ENCODE data around the gene RERG. TPM values are rescaled to one million over a fixed set of nuclear protein-coding genes. Genes with fewer than 3 reads are reported as not detected.

Gene RERG
- polyA plus RNA-seq, 1 experiment: 0.12 TPM

DNA sequence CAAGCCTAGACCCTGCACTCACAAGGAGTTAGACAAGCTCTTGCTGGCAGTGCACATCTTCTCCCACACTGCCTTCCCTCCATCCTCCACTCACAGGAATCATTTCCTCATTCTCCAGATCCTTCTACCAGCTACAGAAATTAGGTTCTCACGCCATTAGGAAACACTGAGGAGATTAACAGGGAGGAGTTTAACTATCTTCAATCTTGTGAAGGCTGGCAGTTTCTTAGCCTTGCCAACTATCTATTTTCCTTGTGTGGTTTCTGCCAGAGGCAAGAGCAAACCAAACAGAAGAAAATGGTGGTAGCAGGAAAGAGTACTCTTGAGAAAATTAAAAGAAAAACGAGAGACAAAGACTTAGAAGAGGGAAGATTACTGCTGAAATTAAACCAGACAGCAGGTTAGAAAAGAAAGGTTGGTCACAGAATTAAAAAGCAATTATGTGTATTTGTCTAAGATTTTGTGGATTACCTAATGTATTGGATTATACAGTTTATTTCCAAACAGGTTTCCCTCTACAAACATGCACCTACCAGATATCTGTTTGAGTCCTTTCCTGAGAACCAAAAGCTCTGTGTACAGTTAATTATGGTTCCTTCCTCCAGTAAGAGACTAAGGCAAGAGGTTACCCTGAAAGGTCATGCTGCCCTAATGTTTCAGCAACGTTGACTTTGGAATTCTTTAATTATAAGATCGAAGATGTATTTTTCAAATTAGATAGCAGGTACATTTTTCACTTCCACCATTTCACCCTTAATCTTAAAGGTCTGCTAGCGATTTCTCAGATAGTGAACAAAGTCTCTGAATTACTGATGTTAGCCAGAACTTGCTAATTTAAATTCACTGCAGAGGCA lies 5.0 kb downstream of the RERG start:
- no peak overlapping the region for H3K4me3 ChIP-seq (ENCODE audit: low read depth, low read length)
- TF ChIP-seq, protein P1, sequence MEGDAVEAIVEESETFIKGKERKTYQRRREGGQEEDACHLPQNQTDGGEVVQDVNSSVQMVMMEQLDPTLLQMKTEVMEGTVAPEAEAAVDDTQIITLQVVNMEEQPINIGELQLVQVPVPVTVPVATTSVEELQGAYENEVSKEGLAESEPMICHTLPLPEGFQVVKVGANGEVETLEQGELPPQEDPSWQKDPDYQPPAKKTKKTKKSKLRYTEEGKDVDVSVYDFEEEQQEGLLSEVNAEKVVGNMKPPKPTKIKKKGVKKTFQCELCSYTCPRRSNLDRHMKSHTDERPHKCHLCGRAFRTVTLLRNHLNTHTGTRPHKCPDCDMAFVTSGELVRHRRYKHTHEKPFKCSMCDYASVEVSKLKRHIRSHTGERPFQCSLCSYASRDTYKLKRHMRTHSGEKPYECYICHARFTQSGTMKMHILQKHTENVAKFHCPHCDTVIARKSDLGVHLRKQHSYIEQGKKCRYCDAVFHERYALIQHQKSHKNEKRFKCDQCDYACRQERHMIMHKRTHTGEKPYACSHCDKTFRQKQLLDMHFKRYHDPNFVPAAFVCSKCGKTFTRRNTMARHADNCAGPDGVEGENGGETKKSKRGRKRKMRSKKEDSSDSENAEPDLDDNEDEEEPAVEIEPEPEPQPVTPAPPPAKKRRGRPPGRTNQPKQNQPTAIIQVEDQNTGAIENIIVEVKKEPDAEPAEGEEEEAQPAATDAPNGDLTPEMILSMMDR (IDR thresholded peaks at IDR 0.05; ENCODE audit: low read depth, low read length): no peak
- no peak for DNase-seq (ENCODE audit: low read depth, low spot score)
- H3K27ac ChIP-seq (ENCODE audit: low read depth, low read length): no peak overlapping the region
- no peaks in the 10 kb centered on the region for H3K27me3 ChIP-seq (ENCODE audit: control insufficient read depth, insufficient read depth, low read length)
- H3K9me3 ChIP-seq (ENCODE audit: control insufficient read depth, insufficient read depth, low read length): no peaks in the 10 kb centered on the region
- ChIA-PET POLR2A (no interaction called here), CTCF (interaction anchor here (1.3 kb wide), 1 partner anchor 60 kb away, joined by 4 read pairs; no protein-coding TSS in a partner anchor)

DNA sequence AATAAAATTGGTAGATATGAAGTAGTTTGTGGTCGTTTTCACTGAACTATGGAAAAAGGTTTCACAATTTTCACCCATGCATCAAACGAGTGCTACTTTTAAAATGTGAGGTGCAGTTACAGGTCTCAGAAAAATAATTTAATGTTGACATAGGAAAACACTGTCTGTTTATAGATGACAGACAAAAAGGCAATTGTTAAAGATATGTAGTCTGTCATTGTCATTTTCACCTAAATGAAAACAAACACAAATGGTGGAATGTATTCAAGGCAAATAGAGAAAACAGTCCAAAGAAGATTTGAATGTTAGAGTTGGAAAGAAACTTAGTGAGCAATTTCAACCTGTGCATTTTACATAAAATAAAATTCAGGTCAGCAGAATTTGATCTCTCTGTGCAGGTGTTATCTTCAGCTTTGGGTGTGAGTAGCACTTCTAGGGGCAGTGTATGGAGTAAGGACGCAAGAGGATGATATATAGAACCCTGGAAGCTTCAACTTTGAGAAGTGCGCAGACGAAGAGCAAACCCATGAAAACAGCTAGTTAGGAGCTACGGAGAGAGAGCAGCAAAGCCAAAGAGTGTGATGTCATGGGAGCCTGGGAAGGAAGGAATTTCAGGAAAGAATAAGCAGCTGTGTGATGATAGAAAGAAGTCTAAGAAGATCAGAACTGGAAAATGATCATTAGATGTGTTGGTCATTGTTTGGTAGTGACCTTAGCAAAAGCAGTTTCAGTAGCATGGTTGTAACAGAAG lies 6.2 kb downstream of the RERG start:
- TF ChIP-seq, protein P1 (IDR thresholded peaks at IDR 0.05; ENCODE audit: low read depth, low read length): no peak
- no peak overlapping the region for H3K27ac ChIP-seq (ENCODE audit: low read depth, low read length)
- no peaks in the 10 kb centered on the region for H3K9me3 ChIP-seq (ENCODE audit: control insufficient read depth, insufficient read depth, low read length)
- DNase-seq (ENCODE audit: low read depth, low spot score): no peak
- ChIA-PET CTCF (interaction anchor here (1.3 kb wide), 1 partner anchor 61 kb away, joined by 4 read pairs; no protein-coding TSS in a partner anchor), POLR2A (no interaction called here)
- no peaks in the 10 kb centered on the region for H3K27me3 ChIP-seq (ENCODE audit: control insufficient read depth, insufficient read depth, low read length)
- no peak overlapping the region for H3K4me3 ChIP-seq (ENCODE audit: low read depth, low read length)

DNA sequence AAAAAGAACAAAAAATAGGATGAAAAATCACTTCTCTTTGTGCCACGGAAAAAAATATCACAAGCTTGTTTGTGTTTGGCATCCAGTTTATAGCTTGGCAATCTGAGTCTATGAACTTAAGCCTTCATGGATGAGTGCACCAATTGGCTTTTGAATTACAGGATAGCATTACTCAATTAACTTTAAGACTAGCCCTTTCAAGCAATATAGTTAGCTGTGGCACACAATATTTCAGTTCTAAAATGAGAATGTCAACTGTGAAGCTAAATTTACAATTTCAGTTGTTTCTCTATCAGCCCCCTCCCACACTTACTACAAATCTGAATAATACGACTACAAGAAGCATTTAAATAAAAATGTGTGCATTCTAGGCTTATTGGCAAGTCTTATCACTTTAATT lies 8.3 kb downstream of the RERG start:
- no peak overlapping the region for H3K27ac ChIP-seq (ENCODE audit: low read depth, low read length)
- CTCF ChIA-PET: interaction anchor here (1.9 kb wide), 1 partner anchor 8 kb away, joined by 12 read pairs; the partner anchor contains the start of gene RERG
- POLR2A ChIA-PET: no interaction called here

DNA sequence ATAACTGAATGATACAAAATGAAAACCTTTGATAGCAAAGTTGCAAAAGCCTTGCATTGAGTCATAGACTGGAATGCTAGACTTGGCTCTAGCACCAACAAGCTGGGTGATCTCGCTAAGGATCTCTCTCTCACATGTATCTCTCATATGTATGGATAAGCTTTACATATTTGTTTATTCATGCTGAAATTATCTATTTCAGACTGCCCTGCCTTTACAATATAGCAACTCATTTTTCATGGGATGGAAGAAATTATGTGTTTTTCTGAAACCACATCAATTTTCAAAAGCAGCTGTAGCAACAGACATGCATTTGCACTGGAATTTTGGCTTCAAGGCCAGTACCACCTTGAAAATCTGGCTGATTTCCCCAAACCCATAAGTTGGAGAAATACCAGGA lies 11.4 kb downstream of the RERG start:
- Histone ChIP-seq H3K27me3 (ENCODE audit: control insufficient read depth, insufficient read depth, low read length) (no peaks in the 10 kb centered on the region), H3K4me3 (ENCODE audit: low read depth, low read length) (no peak overlapping the region), H3K9me3 (ENCODE audit: control insufficient read depth, insufficient read depth, low read length) (no peaks in the 10 kb centered on the region), H3K27ac (ENCODE audit: low read depth, low read length) (no peak overlapping the region)
- POLR2A ChIA-PET: no interaction called here
- TF ChIP-seq, protein P1 (IDR thresholded peaks at IDR 0.05; ENCODE audit: low read depth, low read length): no peak
- CTCF ChIA-PET: interaction anchor here (0.8 to 2.1 kb wide), 2 partner anchors 12 to 52 kb away, joined by 3 to 12 read pairs; partner anchors contain the start of gene RERG
- DNase-seq (ENCODE audit: low read depth, low spot score): no peak

More for the DNA sequence above, 8.3 kb downstream of the RERG start:
- TF ChIP-seq, protein P1 (IDR thresholded peaks at IDR 0.05; ENCODE audit: low read depth, low read length): no peak
- no peak for DNase-seq (ENCODE audit: low read depth, low spot score)
- no peak overlapping the region for H3K4me3 ChIP-seq (ENCODE audit: low read depth, low read length)
- H3K9me3 ChIP-seq (ENCODE audit: control insufficient read depth, insufficient read depth, low read length): no peaks in the 10 kb centered on the region
- no peaks in the 10 kb centered on the region for H3K27me3 ChIP-seq (ENCODE audit: control insufficient read depth, insufficient read depth, low read length)
